NCI-H2171 treated with DMSO at 0.1 percent for 48 hours (cell line): ENCODE data around the gene OPN1MW.
A peak's percentile ranks its signal among the peaks of the same experiment; 100 is the strongest.
"Not testable (repeated sequence)": the region's sequence is repeated elsewhere in the genome, so short reads cannot be mapped to it uniquely, and the experiment has no call there.

ENCODE experiments used
- DNase-seq: peaks from one replicate; lab custom pipeline; 2025; lab: John Stamatoyannopoulos, UW

OPN1MW gene

GRCh38 chrX:154182296-154182695 lies at the start of gene OPN1MW:
Gene OPN1MW, plus strand, starts transcription at chrX:154182596. Its CDS starts 82 bp downstream, at chrX:154182678.
- DNase-seq = not testable (repeated sequence)

- no peak for DNase-seq
Measured at GRCh38 chrX:154135458-154136229, 46.8 kb upstream of the OPN1MW start.

- DNase-seq = peak; percentile 41
Measured at GRCh38 chrX:154136627-154137161, 45.7 kb upstream of the OPN1MW start.

GRCh38 chrX:154138857-154139256 lies 43.5 kb upstream of the OPN1MW start:
- no peak for DNase-seq

GRCh38 chrX:154140206-154140605 lies 42.2 kb upstream of the OPN1MW start:
- DNase-seq = no peak

GRCh38 chrX:154140742-154141141 lies 41.7 kb upstream of the OPN1MW start:
- DNase-seq = no peak

- DNase-seq = no peak
Measured at GRCh38 chrX:154142386-154142785, 40.0 kb upstream of the OPN1MW start.

- no peak for DNase-seq
Measured at GRCh38 chrX:154142950-154143745, 39.2 kb upstream of the OPN1MW start.

GRCh38 chrX:154144010-154144409 lies 38.4 kb upstream of the OPN1MW start, which contains the start of gene OPN1LW:
Gene OPN1LW, plus strand, starts transcription at chrX:154144243. Its CDS starts 41 bp downstream, at chrX:154144284.
- not testable (repeated sequence) for DNase-seq

GRCh38 chrX:154151030-154151429 lies 31.4 kb upstream of the OPN1MW start:
- DNase-seq = not testable (repeated sequence)

GRCh38 chrX:154156221-154156620 lies 26.2 kb upstream of the OPN1MW start:
- not testable (repeated sequence) for DNase-seq

GRCh38 chrX:154157207-154157606 lies 25.2 kb upstream of the OPN1MW start:
- DNase-seq = not testable (repeated sequence)

- DNase-seq = not testable (repeated sequence)
Measured at GRCh38 chrX:154159345-154159744, 23.1 kb upstream of the OPN1MW start.

- not testable (repeated sequence) for DNase-seq
Measured at GRCh38 chrX:154164902-154165301, 17.5 kb upstream of the OPN1MW start.

GRCh38 chrX:154168384-154168783 lies 14.0 kb upstream of the OPN1MW start:
- not testable (repeated sequence) for DNase-seq

GRCh38 chrX:154172535-154172943 lies 9.9 kb upstream of the OPN1MW start:
- DNase-seq = not testable (repeated sequence)

GRCh38 chrX:154174356-154174755 lies 8.0 kb upstream of the OPN1MW start:
- DNase-seq = not testable (repeated sequence)

GRCh38 chrX:154183794-154184193 lies 1.4 kb downstream of the OPN1MW start:
- not testable (repeated sequence) for DNase-seq

- DNase-seq = not testable (repeated sequence)
Measured at GRCh38 chrX:154192846-154193245, 10.4 kb downstream of the OPN1MW start.

- not testable (repeated sequence) for DNase-seq
Measured at GRCh38 chrX:154194316-154194715, 11.9 kb downstream of the OPN1MW start.

- not testable (repeated sequence) for DNase-seq
Measured at GRCh38 chrX:154196466-154196865, 14.1 kb downstream of the OPN1MW start.

GRCh38 chrX:154209670-154210418 lies 27.4 kb downstream of the OPN1MW start:
- not testable (repeated sequence) for DNase-seq
